ENCODE results near the gene TNIK.

DNA sequence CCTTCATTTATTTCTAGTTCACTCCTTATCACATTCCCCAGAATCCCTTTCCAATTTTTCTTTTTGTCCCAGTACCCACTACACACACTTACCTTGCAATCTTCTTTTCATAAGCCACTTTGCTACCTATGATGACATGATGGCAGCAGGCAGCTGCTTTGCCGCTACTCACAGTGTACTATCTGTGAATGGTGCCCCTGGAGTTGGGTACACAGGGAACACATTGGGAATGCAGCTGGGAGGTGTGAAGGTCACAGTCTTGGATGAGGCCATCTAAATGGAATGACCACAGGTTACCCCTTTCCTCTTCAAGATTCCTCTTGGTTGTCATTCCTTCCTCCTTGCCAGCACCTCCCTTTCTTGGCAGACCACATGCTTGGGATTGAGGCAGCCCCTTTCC is 20.8 kb upstream of the TNIK start:
- TF ChIP-seq CTCF (IDR thresholded peaks at IDR 0.05; ENCODE audit: low read depth, low read length, poor library complexity, severe bottlenecking): no peak
- no peak for TF ChIP-seq EZH2phosphoT487 (IDR thresholded peaks at IDR 0.05; ENCODE audit: borderline replicate concordance, low read length)

Data from DOHH2 (cell line).